ENCODE data around the gene MRPL20.

DNA sequence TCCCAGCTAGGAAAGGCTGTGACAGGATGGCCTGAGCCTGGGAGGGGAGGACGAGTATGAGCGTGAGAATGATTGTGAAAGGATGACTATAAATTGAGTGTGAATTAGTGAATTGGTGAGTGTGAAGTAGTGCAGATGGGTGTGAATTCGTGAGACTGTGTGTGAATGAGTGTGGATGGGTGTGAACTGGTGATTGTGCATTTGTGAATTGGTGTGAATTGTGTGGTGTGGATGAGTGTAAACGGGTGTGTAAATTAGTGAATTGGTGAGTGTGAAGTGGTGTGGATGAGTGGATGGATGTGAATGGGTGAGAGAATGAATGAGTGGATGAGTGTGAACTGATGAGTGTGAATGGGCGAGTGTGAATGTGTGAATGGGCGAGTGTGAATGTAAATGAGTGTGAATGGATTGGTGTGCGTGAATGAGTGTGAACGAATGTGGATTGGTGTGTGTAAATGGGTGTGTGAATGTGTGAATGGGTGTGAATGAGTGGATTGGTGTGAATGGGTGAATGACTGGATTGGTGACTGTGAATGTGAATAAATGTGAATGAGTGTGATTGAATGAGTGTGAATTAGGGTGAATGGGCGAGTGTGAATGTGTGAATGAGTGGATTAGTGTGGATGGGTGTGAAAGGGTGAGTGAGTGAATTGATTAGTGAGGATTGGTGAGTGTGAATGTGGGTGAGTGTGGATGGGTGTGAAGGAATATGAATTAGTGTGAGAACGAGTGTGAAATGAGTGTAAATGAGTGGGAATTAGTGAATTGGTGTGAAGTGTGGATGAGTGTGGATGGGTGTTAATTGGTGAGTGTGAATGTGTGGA lies 41.0 kb downstream of the MRPL20 start:
- TF ChIP-seq, protein P1, sequence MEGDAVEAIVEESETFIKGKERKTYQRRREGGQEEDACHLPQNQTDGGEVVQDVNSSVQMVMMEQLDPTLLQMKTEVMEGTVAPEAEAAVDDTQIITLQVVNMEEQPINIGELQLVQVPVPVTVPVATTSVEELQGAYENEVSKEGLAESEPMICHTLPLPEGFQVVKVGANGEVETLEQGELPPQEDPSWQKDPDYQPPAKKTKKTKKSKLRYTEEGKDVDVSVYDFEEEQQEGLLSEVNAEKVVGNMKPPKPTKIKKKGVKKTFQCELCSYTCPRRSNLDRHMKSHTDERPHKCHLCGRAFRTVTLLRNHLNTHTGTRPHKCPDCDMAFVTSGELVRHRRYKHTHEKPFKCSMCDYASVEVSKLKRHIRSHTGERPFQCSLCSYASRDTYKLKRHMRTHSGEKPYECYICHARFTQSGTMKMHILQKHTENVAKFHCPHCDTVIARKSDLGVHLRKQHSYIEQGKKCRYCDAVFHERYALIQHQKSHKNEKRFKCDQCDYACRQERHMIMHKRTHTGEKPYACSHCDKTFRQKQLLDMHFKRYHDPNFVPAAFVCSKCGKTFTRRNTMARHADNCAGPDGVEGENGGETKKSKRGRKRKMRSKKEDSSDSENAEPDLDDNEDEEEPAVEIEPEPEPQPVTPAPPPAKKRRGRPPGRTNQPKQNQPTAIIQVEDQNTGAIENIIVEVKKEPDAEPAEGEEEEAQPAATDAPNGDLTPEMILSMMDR (IDR thresholded peaks at IDR 0.05): no peak
- TF ChIP-seq POLR2A (IDR thresholded peaks at IDR 0.05): no peak
